KOPT-K1 (cell line): Measurements from ENCODE around the gene FAM118B.

Experiments used
- H3K27ac ChIP-seq: fragments of 200-600 bp; sonication (generic); 2 replicates; pipeline ENCODE4 v1.5.1; 2016; ENCODE audit warnings: antibody characterized with exemption, mild to moderate bottlenecking, low read depth, low read length; ENCODE audit not compliant: poor library complexity, severe bottlenecking
- H3K36me3 ChIP-seq: fragments of 200-600 bp; sonication (generic); 2 replicates; pipeline ENCODE4 v1.5.1; 2017; ENCODE audit warnings: antibody characterized with exemption, mild to moderate bottlenecking, low read length, moderate library complexity; ENCODE audit not compliant: insufficient read depth
- H3K9me3 ChIP-seq: fragments of 200-600 bp; sonication (generic); 2 replicates; pipeline ENCODE4 v1.5.1; 2017; ENCODE audit warnings: antibody characterized with exemption, low read length, mild to moderate bottlenecking; ENCODE audit not compliant: insufficient read depth, poor library complexity, severe bottlenecking

The FAM118B gene

GRCh38 chr11:126263489-126263888 lies 51.9 kb downstream of the FAM118B start:
- peaks cover 86% of the 10 kb centered on the region for H3K36me3 ChIP-seq
- H3K27ac ChIP-seq, result no peak overlapping the region
- H3K9me3 ChIP-seq, result no peaks in the 10 kb centered on the region

GRCh38 chr11:126265811-126266210 lies 54.2 kb downstream of the FAM118B start:
- Histone ChIP-seq H3K36me3 (peaks cover 71% of the 10 kb centered on the region), H3K9me3 (no peaks in the 10 kb centered on the region), H3K27ac (no peak overlapping the region)

GRCh38 chr11:126267650-126268049 lies 56.1 kb downstream of the FAM118B start:
- H3K27ac ChIP-seq, result peak overlapping the region; percentile 82
- H3K36me3 ChIP-seq, result peaks cover 67% of the 10 kb centered on the region
- no peaks in the 10 kb centered on the region for H3K9me3 ChIP-seq

GRCh38 chr11:126268361-126268707 lies 56.8 kb downstream of the FAM118B start:
- no peaks in the 10 kb centered on the region for H3K9me3 ChIP-seq
- peaks cover 67% of the 10 kb centered on the region for H3K36me3 ChIP-seq
- peak overlapping the region; percentile 82 for H3K27ac ChIP-seq

GRCh38 chr11:126268708-126269579 lies 57.4 kb downstream of the FAM118B start, which contains the start of the genes FOXRED1 and SRPRA:
Gene FOXRED1 (plus strand): TSS chr11:126269154. CDS start chr11:126269207, 53 bp downstream.
Gene SRPRA (minus strand): TSS chr11:126268895. CDS start chr11:126268804, 91 bp downstream.
- peak within 1 kb of the TSS; percentile 82 for H3K27ac ChIP-seq
- H3K36me3 ChIP-seq, result peaks cover 67% of the 10 kb centered on the region

GRCh38 chr11:126277322-126277721 lies 65.7 kb downstream of the FAM118B start:
- Histone ChIP-seq H3K9me3 (no peaks in the 10 kb centered on the region), H3K36me3 (peaks cover 69% of the 10 kb centered on the region), H3K27ac (no peak overlapping the region)

More at GRCh38 chr11:126268708-126269579, 57.4 kb downstream of the FAM118B start, which contains the start of the genes FOXRED1 and SRPRA:
- no peaks in the 10 kb centered on the region for H3K9me3 ChIP-seq

- no peak overlapping the region for H3K27ac ChIP-seq
- no peaks in the 10 kb centered on the region for H3K9me3 ChIP-seq
- H3K36me3 ChIP-seq, result peaks cover 64% of the 10 kb centered on the region
These were observed 66.2 kb downstream of the FAM118B start for GRCh38 chr11:126277780-126278179.

- no peak overlapping the region for H3K27ac ChIP-seq
- no peaks in the 10 kb centered on the region for H3K9me3 ChIP-seq
- peaks cover 50% of the 10 kb centered on the region for H3K36me3 ChIP-seq
These were observed 67.6 kb downstream of the FAM118B start for GRCh38 chr11:126279191-126279590.

GRCh38 chr11:126280595-126280994 lies 69.0 kb downstream of the FAM118B start:
- H3K27ac ChIP-seq, result no peak overlapping the region
- no peaks in the 10 kb centered on the region for H3K9me3 ChIP-seq
- peaks cover 36% of the 10 kb centered on the region for H3K36me3 ChIP-seq

- no peak overlapping the region for H3K27ac ChIP-seq
- H3K36me3 ChIP-seq, result peaks cover 30% of the 10 kb centered on the region
- H3K9me3 ChIP-seq, result no peaks in the 10 kb centered on the region
These were observed 69.7 kb downstream of the FAM118B start for GRCh38 chr11:126281245-126281644.

GRCh38 chr11:126281666-126282175 lies 70.1 kb downstream of the FAM118B start:
- Histone ChIP-seq H3K9me3 (no peaks in the 10 kb centered on the region), H3K36me3 (peaks cover 27% of the 10 kb centered on the region), H3K27ac (no peak overlapping the region)

- H3K27ac ChIP-seq, result no peak overlapping the region
- H3K36me3 ChIP-seq, result peaks cover 21% of the 10 kb centered on the region
- no peaks in the 10 kb centered on the region for H3K9me3 ChIP-seq
These were observed 70.8 kb downstream of the FAM118B start for GRCh38 chr11:126282361-126282735.

GRCh38 chr11:126282736-126283591 lies 71.4 kb downstream of the FAM118B start, which contains the start of gene TIRAP:
Gene TIRAP (plus strand): TSS chr11:126283093. CDS start chr11:126290895, 7,802 bp downstream.
- peaks cover 15% of the 10 kb centered on the region; the same call in 1 of the 2 replicates for H3K36me3 ChIP-seq
- no peaks in the 10 kb centered on the region for H3K9me3 ChIP-seq
- no peak within 1 kb of the TSS for H3K27ac ChIP-seq

- Histone ChIP-seq H3K27ac (no peak overlapping the region), H3K9me3 (no peaks in the 10 kb centered on the region), H3K36me3 (no peaks in the 10 kb centered on the region)
These were observed 73.2 kb downstream of the FAM118B start for GRCh38 chr11:126284829-126285228.

- Histone ChIP-seq H3K27ac (no peak overlapping the region), H3K9me3 (no peaks in the 10 kb centered on the region), H3K36me3 (peaks cover 7% of the 10 kb centered on the region; the same call in 1 of the 2 replicates)
These were observed 76.7 kb downstream of the FAM118B start for GRCh38 chr11:126288237-126288636.
